Left lung (tissue), 10 donors: ENCODE results near the gene PADI6. TPM values are rescaled to one million over a fixed set of nuclear protein-coding genes. Genes with fewer than 3 reads are reported as not detected.

Experiments
- ATAC-seq: fragments of 200-7000 bp; cut with Tn5 transposase; one replicate; pipeline ENCODE4 v1.9.1; 2020; ENCODE audit warnings: moderate library complexity
- DNase-seq, 4 donors: peaks; one replicate each; pipeline ENCODE4 v3.0.0-alpha.2; 2013 to 2020
- H3K27ac ChIP-seq, 2 donors: fragments of 200-600 bp; sonication (generic) in 1 of 2; one replicate each; pipeline versions ENCODE4 v1.5.0 to v1.8.0; 2020 to 2021
- H3K27me3 ChIP-seq, 2 donors: fragments of 200-600 bp; sonication (generic) in 1 of 2; one replicate each; pipeline versions ENCODE4 v1.5.0 to v1.8.0; 2020 to 2021
- H3K36me3 ChIP-seq, 2 donors: fragments of 200-600 bp; sonication (generic) in 1 of 2; one replicate each; pipeline versions ENCODE4 v1.5.0 to v1.8.0; 2020 to 2021
- H3K4me1 ChIP-seq, 2 donors: fragments of 200-600 bp; one replicate each; pipeline ENCODE4 v1.8.0; 2021
- H3K4me3 ChIP-seq, 2 donors: fragments of 200-600 bp; sonication (generic) in 1 of 2; one replicate each; pipeline versions ENCODE4 v1.5.0 to v1.8.0; 2020 to 2021; ENCODE audit warnings: mild to moderate bottlenecking in 1 of 2
- H3K9me3 ChIP-seq, 2 donors: fragments of 200-600 bp; sonication (generic) in 1 of 2; one replicate each; pipeline versions ENCODE4 v1.5.0 to v1.8.0; 2020 to 2021
- intact Hi-C, 2 donors: fragments of 100-400 bp; cut with DNase I; formaldehyde crosslinking; loops; one replicate each; pipeline versions ENCODE4 v1.11.2 to v1.14.2; 2022
- polyA plus RNA-seq, 6 donors: library from polyadenylated mRNA; unstranded; fragments of 120-200 nt; gene quantifications; one replicate each; pipeline ENCODE4 v1.2.1, GENCODE V29; 2013; ENCODE audit not compliant: insufficient read length in 6 of 6
- total RNA-seq, 2 donors: library from RNA; stranded (reverse); fragmentation: NEBNext Ultra II Directional; extraction: Animal tissue kit (Norgen Biotek cat#: 25700); gene quantifications; one replicate each; pipeline ENCODE4 v1.2.1, GENCODE V29; 2021
- TF ChIP-seq, protein P1 (sequence below), 2 donors: fragments of 200-600 bp; sonication (generic) in 1 of 2; IDR thresholded peaks; one replicate each; pipeline versions ENCODE4 v1.5.0 to v1.8.0; 2021; ENCODE audit warnings: antibody characterized with exemption in 2 of 2
- donor health status: DM: no; HTN: yes; CAD: no.
- donor health status: DM: no; HTN: no; CAD: no.

PADI6 gene
- total and polyA plus RNA-seq, 8 donors = not detected

DNA sequence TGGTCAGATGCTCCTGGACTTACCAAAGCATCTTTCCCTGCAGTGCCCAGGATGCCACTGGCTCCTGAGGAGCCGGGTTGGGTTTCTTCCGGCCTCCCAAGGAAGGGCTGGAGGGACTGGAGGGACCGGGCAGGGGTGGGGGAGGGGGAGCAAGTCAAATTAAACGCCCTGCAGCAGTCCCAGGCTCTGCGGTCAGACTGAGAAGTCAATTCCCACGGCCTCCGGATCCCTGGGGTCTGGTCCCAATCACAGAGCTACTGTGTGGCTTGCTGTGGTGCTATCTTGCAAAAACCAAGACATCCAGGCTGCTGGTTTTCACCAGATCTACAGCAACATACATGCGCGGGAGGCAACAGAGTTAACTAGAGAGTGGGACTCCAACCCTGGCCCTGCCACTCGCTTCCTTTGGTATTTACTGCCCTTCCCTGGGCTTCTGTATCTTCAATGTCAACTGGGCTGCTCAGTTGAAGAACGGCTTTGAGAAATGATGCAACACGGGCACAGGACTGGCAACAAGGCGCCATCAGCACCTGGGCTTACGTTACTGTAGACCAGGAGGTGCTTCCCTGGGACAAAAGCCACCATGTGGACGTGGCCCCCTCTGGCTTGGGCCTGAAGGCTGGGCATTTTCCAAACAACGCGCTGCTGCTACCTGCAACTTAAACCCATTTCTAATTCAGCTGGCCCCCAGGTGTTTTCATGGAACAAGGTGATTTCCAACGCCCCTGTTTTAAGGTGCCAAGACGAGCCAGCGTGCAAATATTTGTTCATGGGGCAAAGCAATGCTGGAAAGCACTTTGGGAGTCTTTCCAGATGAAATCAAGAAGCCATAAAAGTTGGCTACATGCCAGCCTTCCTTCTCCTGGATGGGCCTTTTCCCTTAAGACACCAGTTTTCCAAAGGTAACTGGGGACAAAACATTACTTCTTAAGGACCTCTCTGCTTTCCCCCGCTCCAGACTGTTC lies 56.0 kb downstream of the PADI6 start:
- TF ChIP-seq, protein P1, sequence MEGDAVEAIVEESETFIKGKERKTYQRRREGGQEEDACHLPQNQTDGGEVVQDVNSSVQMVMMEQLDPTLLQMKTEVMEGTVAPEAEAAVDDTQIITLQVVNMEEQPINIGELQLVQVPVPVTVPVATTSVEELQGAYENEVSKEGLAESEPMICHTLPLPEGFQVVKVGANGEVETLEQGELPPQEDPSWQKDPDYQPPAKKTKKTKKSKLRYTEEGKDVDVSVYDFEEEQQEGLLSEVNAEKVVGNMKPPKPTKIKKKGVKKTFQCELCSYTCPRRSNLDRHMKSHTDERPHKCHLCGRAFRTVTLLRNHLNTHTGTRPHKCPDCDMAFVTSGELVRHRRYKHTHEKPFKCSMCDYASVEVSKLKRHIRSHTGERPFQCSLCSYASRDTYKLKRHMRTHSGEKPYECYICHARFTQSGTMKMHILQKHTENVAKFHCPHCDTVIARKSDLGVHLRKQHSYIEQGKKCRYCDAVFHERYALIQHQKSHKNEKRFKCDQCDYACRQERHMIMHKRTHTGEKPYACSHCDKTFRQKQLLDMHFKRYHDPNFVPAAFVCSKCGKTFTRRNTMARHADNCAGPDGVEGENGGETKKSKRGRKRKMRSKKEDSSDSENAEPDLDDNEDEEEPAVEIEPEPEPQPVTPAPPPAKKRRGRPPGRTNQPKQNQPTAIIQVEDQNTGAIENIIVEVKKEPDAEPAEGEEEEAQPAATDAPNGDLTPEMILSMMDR (IDR thresholded peaks at IDR 0.05) = no peak
- H3K27ac ChIP-seq = no peak overlapping the region
- DNase-seq = no peak
- peak; percentile 39 for ATAC-seq
- no peaks in the 10 kb centered on the region for H3K9me3 ChIP-seq
- H3K4me1 ChIP-seq = peaks cover 0 to 37% of the 10 kb centered on the region in 2 donors
- no peak overlapping the region for H3K4me3 ChIP-seq
- H3K27me3 ChIP-seq = no peaks in the 10 kb centered on the region
- H3K36me3 ChIP-seq = peaks cover 7 to 74% of the 10 kb centered on the region in 2 donors
- intact Hi-C loops = no loop called here

DNA sequence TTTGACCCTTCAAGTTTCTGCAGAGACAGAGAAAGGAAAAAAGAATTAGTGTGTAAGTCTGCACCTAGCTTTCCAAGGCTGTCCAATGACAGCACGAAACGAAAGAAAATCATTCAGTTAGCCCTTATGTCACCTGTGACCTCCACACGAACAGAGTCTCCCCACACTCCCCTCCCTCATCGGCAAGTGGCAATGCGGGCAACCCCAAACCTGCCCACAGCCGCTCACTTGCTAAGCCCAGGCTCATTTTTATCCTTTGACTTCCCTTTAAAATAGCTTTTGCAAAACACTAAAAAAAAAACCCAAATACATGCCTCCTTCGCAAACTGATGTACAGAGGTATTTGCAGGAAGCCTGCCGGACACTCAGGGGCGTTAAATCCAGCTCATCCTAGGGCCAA lies 57.2 kb downstream of the PADI6 start:
- Histone ChIP-seq H3K4me1 (peaks cover 0 to 46% of the 10 kb centered on the region in 2 donors), H3K36me3 (peaks cover 7 to 73% of the 10 kb centered on the region in 2 donors), H3K27ac (no peak overlapping the region), H3K9me3 (no peaks in the 10 kb centered on the region), H3K4me3 (no peak overlapping the region), H3K27me3 (no peaks in the 10 kb centered on the region)
- TF ChIP-seq, protein P1 (IDR thresholded peaks at IDR 0.05) = no peak
- DNase-seq = peak in 1 of 4 donors; percentile 21
- ATAC-seq = no peak
- intact Hi-C loops = no loop called here

- TF ChIP-seq, protein P1 (IDR thresholded peaks at IDR 0.05) = no peak
- peak in 1 of 4 donors; percentile 18 for DNase-seq
- H3K36me3 ChIP-seq = peaks cover 0 to 56% of the 10 kb centered on the region in 2 donors
- H3K27me3 ChIP-seq = no peaks in the 10 kb centered on the region
- ATAC-seq = no peak
- no peak overlapping the region for H3K4me3 ChIP-seq
- H3K27ac ChIP-seq = peak overlapping the region in 1 of 2 donors; percentile 49
- intact Hi-C loops = no loop called here
- no peaks in the 10 kb centered on the region for H3K9me3 ChIP-seq
- peaks cover 10 to 74% of the 10 kb centered on the region in 2 donors for H3K4me1 ChIP-seq
Observed at GRCh38 chr1:17432412-17432811, 60.4 kb downstream of the PADI6 start.

GRCh38 chr1:17433261-17433660 lies 61.3 kb downstream of the PADI6 start:
- H3K9me3 ChIP-seq = no peaks in the 10 kb centered on the region
- intact Hi-C loops = no loop called here
- no peaks in the 10 kb centered on the region for H3K27me3 ChIP-seq
- peaks cover 0 to 48% of the 10 kb centered on the region in 2 donors for H3K36me3 ChIP-seq
- H3K27ac ChIP-seq = no peak overlapping the region
- DNase-seq (peak in 1 of 4 donors; percentile 64), ATAC-seq (no peak)
- no peak overlapping the region for H3K4me3 ChIP-seq
- TF ChIP-seq, protein P1 (IDR thresholded peaks at IDR 0.05) = no peak
- peaks cover 10 to 74% of the 10 kb centered on the region in 2 donors for H3K4me1 ChIP-seq

DNA sequence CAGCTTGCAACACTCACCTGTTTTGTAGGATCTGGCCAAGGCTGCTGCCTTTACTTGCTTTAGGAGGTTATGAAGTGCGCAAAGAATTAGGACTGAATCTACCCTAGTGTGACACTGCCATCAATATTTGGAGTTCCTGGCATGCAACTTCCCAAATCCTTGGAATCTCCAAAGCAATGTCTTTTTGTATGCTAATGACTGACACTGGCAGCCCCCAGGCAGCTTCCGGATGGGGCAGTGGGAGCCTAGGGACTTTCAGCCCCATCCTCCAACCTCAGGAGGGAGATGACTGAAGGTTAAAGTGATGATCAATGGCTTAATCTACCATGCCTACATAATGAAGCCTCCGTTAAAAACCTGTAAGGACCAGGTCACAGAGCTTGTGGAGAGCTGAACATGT lies 62.0 kb downstream of the PADI6 start:
- peak in 1 of 4 donors; percentile 0 for DNase-seq
- Histone ChIP-seq H3K9me3 (no peaks in the 10 kb centered on the region), H3K27ac (no peak overlapping the region), H3K27me3 (no peaks in the 10 kb centered on the region), H3K36me3 (peaks cover 0 to 40% of the 10 kb centered on the region in 2 donors), H3K4me3 (no peak overlapping the region), H3K4me1 (peaks cover 10 to 67% of the 10 kb centered on the region in 2 donors)
- TF ChIP-seq, protein P1 (IDR thresholded peaks at IDR 0.05) = no peak
- ATAC-seq = no peak
- intact Hi-C loops = no loop called here
